GM21381 (cell line): ENCODE measurements around the gene SLC50A1.
A peak's percentile ranks its signal among the peaks of the same experiment; 100 is the strongest.
"Not testable (repeated sequence)": the region's sequence is repeated elsewhere in the genome, so short reads cannot be mapped to it uniquely, and the experiment has no call there.

Experiments
- ATAC-seq: cut with Tn5 transposase; IDR thresholded peaks from one replicate; pipeline ENCODE4 v1.9.1; 2021; ENCODE audit warnings: mild to moderate bottlenecking, moderate library complexity; ENCODE audit not compliant: unreplicated experiment

SLC50A1 gene

GRCh38 chr1:155134322-155134721, 1.3 kb upstream of the SLC50A1 start:
- ATAC-seq = no peak

GRCh38 chr1:155134880-155135414, 705 bp upstream of the SLC50A1 start:
- no peak for ATAC-seq

GRCh38 chr1:155136748-155137147, 1.1 kb downstream of the SLC50A1 start:
- no peak for ATAC-seq

- no peak for ATAC-seq
Measured at GRCh38 chr1:155137154-155137949, 1.7 kb downstream of the SLC50A1 start.

- ATAC-seq = peak; percentile 50
Measured at GRCh38 chr1:155139895-155140629, 4.4 kb downstream of the SLC50A1 start, which contains the start of gene DPM3. Gene DPM3 (minus strand): TSS chr1:155140531. CDS start chr1:155140240, 291 bp downstream.

- ATAC-seq = no peak
Measured at GRCh38 chr1:155140630-155140953, 4.9 kb downstream of the SLC50A1 start.

- ATAC-seq = no peak
Measured at GRCh38 chr1:155141749-155142148, 6.1 kb downstream of the SLC50A1 start.

GRCh38 chr1:155145491-155145890, 9.8 kb downstream of the SLC50A1 start:
- no peak for ATAC-seq

- not testable (repeated sequence) for ATAC-seq
Measured at GRCh38 chr1:155155996-155156643, 20.5 kb downstream of the SLC50A1 start.

- no peak for ATAC-seq
Measured at GRCh38 chr1:155158991-155159390, 23.3 kb downstream of the SLC50A1 start.

- ATAC-seq = no peak
Measured at GRCh38 chr1:155160128-155160527, 24.5 kb downstream of the SLC50A1 start.

- not testable (repeated sequence) for ATAC-seq
Measured at GRCh38 chr1:155162631-155163030, 27.0 kb downstream of the SLC50A1 start.

- not testable (repeated sequence) for ATAC-seq
Measured at GRCh38 chr1:155163785-155164184, 28.1 kb downstream of the SLC50A1 start.

GRCh38 chr1:155164625-155165024, 29.0 kb downstream of the SLC50A1 start:
- ATAC-seq = not testable (repeated sequence)

- no peak for ATAC-seq
Measured at GRCh38 chr1:155166051-155166470, 30.4 kb downstream of the SLC50A1 start.

GRCh38 chr1:155166471-155167165, 31.0 kb downstream of the SLC50A1 start:
- no peak for ATAC-seq

- ATAC-seq = no peak
Measured at GRCh38 chr1:155167166-155168104, 31.8 kb downstream of the SLC50A1 start.

GRCh38 chr1:155168105-155168445, 32.4 kb downstream of the SLC50A1 start:
- ATAC-seq = not testable (repeated sequence)

GRCh38 chr1:155168456-155169210, 33.0 kb downstream of the SLC50A1 start:
- no peak for ATAC-seq
